HG03354 (cell line): ENCODE results near the gene SPOCK1.

Experiments
- ATAC-seq: cut with Tn5 transposase; IDR thresholded peaks from one replicate; pipeline ENCODE4 v1.9.1; 2021; ENCODE audit warnings: mild to moderate bottlenecking; ENCODE audit not compliant: unreplicated experiment, poor library complexity, severe bottlenecking

The SPOCK1 gene

DNA sequence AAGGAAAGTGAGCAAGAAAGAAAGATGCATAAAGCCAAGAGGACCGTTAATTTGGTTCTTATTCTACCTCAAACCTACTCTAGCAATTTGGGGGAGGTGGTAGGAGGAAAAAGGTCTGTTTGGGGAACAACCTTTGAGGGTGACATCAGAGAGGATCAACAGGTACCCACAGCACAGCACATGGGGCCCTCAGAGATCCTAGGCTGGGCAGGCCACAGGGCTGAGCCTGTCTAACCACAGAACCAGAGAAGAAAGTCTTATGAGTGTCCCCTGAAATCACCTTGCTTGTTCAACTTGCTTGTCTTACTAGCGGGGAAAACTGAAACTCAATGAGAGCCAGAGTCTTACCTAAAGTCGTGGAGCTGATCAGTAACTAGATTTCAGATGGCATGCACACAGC, 385.2 kb downstream of the SPOCK1 start:
- ATAC-seq: no peak

DNA sequence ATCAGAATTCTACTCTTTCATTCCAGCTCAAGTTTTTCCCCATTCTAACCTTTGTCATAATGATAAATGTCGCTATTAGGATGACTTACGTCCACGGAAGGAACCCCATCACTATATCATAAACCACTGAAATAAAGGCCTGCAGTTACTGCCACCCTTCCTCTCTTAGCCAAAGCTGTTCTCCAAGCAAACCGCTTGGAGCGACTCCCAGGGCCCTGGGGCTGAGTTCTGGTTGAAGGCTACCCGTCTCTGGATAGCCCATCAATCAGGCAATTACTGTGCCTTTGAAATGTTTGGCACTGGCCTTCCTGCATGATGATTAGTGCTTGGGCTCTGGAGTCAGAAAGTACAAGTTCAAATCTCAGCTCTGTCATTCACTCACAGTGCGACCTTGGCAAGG, 386.0 kb downstream of the SPOCK1 start:
- ATAC-seq: no peak

GRCh38 chr5:137105351-137106035, 393.6 kb downstream of the SPOCK1 start:
- ATAC-seq: no peak

- ATAC-seq: no peak
These were observed 397.6 kb downstream of the SPOCK1 start for GRCh38 chr5:137101544-137101943.

GRCh38 chr5:137099651-137100050, 399.5 kb downstream of the SPOCK1 start:
- no peak for ATAC-seq

DNA sequence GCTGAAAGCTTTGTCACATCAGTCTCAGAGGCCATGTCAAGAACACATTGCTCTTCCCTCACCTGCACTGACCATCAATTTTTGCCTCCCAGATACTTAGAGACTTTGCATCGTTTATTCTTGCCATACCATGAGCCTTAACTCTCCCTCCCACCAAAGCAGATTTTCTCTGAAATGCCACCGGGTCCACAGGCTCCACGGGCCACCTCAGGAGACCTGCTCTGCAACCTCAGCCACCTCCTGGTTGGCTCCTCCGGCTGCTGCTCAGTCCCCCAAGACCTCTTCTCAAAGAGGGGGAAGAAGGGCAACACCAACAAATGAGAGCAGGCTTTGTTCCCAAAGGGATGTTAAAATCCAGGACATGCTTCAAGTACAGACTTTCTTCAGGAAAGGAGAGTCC, 400.5 kb downstream of the SPOCK1 start:
- ATAC-seq: no peak

GRCh38 chr5:137098238-137098637, 400.9 kb downstream of the SPOCK1 start:
- ATAC-seq: no peak

- no peak for ATAC-seq
These were observed 401.9 kb downstream of the SPOCK1 start for GRCh38 chr5:137097203-137097602.

DNA sequence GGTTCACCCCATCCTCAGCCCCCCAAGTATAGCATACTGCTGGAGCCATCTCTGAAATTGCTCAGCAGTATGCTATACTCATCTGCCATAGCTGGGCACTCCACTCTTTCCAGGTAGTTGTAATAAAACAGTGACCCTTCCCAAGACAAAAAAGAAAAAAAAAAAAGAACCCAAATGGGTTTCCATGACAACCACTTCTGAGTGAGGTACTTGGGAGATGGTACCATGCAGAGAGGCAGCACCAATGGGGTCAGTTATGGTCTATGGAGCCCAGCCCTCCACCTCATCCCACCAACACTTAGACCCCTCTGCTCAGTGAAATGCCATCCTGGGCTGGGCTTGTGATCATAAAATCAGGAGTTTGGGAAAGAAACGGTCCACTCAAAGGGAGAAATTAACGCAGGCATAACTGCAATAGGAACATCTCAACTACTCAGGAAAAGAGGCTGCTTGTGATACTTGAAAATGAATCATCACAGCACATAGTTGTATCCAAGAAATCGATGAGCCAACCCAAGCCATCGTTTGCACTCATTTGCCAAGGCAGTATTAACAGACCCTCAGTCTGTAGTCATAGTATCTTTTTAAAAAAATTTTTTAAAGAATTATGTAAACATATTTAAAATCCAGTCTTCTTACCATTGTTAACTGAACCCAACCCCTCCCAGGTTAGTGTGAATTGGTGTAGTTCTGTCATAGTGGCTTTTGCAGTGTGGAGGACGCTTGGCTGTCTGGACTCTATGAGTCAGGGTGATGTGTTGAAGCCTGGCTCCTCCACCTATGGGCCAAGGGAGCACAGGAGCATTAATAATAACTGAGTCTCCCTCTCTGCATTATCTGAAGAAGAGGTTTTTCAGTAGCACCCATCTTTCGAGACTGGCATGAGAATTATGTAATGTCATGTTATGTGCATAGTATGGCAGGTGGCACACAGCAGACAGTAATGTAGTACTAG, 402.7 kb downstream of the SPOCK1 start:
- ATAC-seq: no peak

DNA sequence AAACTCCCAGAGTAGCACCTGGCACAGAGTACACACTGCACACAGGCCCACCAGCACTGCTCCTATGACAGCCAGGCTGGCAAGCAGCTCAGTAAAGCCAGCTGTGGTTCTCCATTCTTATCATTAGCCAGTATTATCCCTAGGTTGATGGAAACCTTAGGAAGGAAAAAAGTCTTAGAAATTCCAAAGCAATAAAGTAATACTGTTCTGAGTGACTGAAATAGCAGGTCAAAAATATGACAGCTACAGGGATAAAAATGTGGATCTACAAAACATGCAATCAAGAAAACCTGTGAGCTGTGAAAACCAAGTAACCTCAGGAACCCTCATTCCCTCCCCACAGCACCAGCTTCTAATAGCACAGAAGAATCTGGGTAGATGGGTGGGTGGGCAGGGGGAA, 403.5 kb downstream of the SPOCK1 start:
- no peak for ATAC-seq

DNA sequence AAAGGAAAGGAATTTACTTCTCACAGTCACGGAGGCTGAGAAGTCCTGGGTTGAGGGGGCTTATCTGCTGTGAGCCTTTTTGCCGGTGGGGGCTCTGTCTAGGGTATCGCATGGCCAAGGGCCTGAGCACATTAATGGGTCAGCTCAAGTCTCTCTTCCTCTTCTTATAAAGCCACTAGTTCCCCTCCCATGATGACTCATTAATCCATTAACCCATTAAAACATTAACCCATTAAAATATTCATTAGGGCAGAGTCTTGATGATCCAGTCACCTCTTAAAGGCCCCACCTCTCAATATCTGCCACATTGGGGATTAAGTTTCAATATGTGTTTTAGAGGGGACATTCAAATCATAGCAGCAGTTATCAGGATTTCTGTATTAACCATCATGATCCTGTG, 406.3 kb downstream of the SPOCK1 start:
- no peak for ATAC-seq

DNA sequence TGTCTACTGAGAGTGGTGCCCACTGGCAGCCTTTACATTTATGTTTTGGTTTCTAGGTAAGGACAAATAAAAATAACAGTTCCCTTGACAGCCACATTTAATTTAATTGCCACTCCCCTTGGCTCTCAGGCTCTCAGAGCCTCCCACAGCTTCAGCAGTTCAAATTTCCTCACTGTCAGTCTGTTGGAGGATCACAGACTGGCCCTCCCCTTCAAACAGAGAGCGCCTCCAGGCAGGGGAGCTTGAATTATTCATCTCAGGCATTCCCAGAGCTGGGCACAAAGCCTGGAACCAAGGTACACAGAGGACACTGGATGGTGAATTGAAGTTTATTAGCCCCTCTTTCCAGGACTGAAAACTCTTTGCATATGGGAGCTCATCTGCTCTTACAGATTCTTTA, 407.7 kb downstream of the SPOCK1 start:
- ATAC-seq: no peak

DNA sequence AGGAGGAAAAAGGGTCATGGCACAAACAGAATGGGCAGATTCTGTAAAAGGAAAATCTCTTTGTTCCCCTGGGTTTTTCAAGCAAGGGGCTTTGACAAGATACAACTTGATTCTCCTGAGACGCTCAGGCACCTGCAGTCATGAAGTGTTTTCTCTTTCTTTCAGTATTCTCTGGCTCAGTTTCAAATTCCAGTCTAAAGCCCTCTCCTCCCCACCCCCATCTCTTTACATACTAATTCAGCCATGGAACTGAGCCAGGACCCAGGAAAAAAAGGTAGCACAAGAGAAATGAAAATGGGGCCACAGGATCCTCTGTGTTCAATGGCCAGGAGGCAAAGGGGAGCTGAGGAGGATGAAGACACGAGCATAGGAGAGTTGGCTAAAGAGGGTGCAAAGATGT, 408.4 kb downstream of the SPOCK1 start:
- no peak for ATAC-seq

DNA sequence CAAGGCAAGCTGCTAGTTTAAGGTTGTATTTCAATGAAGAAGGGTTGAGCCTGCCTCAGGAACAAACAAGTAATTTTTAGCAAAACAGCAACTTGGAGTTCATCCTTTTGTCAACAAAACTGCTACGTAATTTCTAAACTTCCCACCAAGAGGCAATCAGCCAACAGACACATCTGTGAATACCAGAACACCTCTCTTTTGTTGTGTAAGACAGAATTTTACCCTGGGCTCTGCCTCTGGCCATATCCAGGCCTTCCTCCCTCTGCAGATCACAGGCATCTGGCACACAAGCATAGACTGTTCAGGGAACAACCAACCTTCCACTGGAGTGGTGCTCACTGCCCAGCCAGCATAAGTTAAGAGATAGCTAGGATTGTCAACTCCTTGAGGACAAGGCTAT, 409.0 kb downstream of the SPOCK1 start:
- ATAC-seq: no peak

GRCh38 chr5:137088175-137088574, 411.0 kb downstream of the SPOCK1 start:
- ATAC-seq: no peak

DNA sequence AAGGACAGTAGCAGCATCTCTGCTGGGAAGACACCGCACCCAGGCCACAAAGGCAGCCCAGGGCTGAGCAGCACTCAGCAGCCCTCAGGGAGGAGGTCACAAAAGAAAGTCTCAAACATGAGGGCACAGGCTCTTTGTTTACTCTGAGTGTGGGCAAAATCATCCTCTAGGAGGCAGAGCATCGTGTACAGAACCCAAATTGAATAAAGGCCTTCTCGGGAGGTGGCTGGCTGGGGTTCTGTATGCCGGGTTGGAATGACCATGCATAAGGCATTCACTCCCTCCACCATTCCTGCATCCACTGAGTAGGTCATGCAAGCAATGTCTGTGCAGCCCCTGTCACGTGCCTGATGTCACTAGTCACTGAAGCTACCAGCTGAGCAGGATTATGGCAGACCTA, 412.8 kb downstream of the SPOCK1 start:
- no peak for ATAC-seq

DNA sequence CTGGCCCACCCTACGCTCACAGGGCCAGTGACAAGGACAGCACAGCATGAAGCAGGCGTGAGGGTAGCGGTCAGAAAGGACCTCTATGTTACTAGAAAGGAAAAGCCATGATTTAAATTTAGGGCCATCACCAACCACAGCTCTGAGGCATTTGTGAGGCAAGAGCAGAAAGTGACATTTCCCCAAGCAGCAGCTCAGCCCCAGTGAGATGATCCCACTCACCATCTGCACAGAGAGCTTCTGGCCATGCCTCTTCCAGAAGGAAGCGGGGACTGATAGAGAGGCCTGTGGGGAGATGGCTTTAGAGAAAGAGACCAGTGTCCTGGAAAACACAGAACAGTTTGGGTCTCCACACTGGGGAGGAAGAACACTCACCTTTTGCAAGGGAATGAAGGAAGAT, 413.9 kb downstream of the SPOCK1 start:
- ATAC-seq: no peak

GRCh38 chr5:137084016-137084415, 415.1 kb downstream of the SPOCK1 start:
- no peak for ATAC-seq

DNA sequence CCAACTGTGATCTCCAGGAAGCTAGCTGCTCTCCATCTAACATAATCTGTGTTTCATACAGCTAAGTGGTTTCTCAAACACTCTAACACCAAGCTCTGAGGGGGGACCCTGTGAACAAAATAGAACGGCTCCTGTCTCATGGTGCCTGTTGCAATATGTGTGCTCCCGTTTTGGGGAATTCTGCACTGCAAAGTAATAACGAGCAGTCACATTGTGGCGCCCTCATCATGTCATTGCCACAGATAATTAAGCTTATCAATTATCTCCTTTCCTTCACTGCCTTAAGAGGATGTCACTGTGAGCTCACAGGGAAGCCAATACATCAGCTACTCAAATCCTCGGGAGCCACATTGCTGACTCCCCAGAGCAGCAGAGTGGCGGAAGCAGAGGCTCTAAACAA, 416.2 kb downstream of the SPOCK1 start:
- ATAC-seq: no peak

- ATAC-seq: no peak
These were observed 420.9 kb downstream of the SPOCK1 start for GRCh38 chr5:137078171-137078665.
